SK-N-MC (cell line): ENCODE data around the gene KNCN.

ENCODE experiments used
- EZH2 ChIP-seq: fragments of 200-600 bp; sonication (generic); IDR thresholded peaks from one replicate; pipeline ENCODE4 v1.6.1; 2017; ENCODE audit warnings: antibody characterized with exemption
- POLR2AphosphoS5 ChIP-seq: IDR thresholded peaks from 2 replicates; pipeline ENCODE4 v1.6.1; 2012; ENCODE audit warnings: mild to moderate bottlenecking, low read depth, low read length, borderline replicate concordance

DNA sequence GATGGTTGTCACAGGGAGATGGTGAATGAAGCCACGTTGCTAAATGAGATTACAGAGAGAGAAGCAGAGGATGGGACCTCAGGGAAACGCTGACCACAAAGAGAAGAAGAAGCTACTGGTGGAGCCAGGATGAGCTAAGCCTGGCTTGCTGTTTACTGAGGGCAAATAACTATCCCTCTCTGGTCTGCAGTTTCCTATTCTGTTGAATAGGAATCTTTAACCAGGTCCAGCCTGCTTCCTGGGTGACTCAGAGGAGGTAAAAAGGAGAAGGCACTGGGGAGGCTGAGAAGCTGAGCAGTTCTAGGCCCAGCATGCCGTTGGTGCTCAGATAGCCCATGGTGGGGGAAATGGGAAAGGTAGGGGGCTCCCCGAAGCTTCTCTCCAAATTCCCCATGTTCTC, 32.2 kb downstream of the KNCN start:
- TF ChIP-seq EZH2 (no peak), POLR2AphosphoS5 (no peak)
